Amniotic epithelial cell (primary cell): ENCODE results near the gene PIK3CB.
"Not testable (repeated sequence)": the region's sequence is repeated elsewhere in the genome, so short reads cannot be mapped to it uniquely, and the experiment has no call there.

ENCODE experiments used
- DNase-seq: peaks from one replicate; pipeline ENCODE4 v3.0.0-alpha.2; 2010; ENCODE audit warnings: low read depth

Gene PIK3CB

DNA sequence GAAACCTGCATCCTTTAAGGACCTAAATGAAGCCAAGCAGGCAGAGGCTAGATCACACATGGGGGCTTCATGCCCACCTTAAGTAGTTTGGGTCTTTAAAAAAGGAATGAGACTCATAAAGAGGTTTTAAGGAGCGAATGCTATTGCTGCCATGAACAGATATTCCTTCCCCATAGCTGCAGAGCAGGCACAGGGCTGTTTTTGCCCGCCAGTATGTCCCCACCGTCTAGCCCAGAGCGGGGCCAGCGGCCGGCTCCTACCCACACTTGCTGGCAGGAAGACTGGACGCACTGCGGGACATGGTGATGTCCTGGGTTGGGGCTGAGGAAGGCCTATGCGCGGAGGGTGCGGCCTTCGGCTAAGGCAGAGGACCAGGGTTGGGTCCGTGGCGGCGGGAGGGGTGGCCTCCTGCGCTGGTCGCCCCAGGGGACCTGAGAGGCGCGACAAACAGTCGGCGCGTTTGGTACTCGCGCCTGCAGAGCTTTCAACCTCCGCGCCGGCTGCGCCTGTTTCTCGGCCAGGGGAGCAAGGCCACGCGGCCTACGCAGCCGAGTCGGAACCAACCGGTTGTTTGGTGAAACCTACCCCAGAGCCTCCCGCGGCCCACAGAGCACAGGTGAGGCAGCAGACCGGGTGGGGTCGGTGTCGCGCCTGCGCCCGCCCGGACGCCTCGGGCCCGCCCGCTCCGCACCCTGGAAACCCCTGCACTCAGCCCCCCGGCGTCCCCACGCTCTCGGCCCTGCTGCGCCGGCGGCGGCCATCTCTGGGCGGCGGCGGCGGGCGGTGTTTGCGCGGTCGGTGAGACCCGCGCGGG lies 226.2 kb downstream of the PIK3CB start, which contains the start of gene FAIM:
Gene FAIM, plus strand, starts transcription at position 450 of the 814 bp plus-strand sequence. CDS start 10,956 bp downstream, outside the sequence.
- peak; percentile 69 for DNase-seq

DNA sequence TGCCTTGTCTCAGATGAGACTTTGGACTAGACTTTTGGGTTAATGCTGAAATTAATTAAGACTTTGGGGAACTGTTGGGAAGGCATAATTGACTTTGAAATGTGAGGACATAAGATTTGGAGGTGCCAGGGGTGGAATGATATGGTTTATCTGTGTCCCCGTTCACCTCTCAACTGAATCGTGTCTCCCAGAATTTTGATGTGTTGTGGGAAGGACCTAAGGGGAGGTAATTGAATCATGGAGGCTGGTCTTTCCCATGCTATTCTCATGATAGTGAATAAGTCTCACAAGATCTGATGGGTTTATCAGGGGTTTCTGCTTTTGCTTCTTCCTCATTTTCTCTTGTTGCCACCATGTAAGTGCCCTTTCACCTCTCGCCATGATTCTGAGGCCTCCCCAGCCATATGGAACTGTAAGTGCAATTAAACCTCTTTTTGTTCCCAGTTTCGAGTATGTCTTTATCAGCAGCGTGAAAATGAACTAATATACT lies 230.6 kb downstream of the PIK3CB start:
- not testable (repeated sequence) for DNase-seq
